GM19240 (cell line): ENCODE results near the gene OR12D1.

ENCODE experiments used
- DNase-seq: peaks from one replicate; pipeline ENCODE4 v3.0.0; 2011; ENCODE audit warnings: low spot score; ENCODE audit not compliant: insufficient read length

Gene OR12D1

GRCh38 chr6:29465279-29465678 lies 50.6 kb downstream of the OR12D1 start:
- DNase-seq = no peak

GRCh38 chr6:29465801-29466200 lies 51.1 kb downstream of the OR12D1 start:
- no peak for DNase-seq

GRCh38 chr6:29466241-29466640 lies 51.5 kb downstream of the OR12D1 start:
- no peak for DNase-seq
